Natural killer cell (primary cell): Measurements from ENCODE around the gene IKZF1. TPM values are rescaled to one million over a fixed set of nuclear protein-coding genes. Genes with fewer than 3 reads are reported as not detected.
A peak's percentile ranks its signal among the peaks of the same experiment; 100 is the strongest.

Experiments
- ATAC-seq, 3 donors: fragments of 150-1000 bp in 2 of 3; fragments of 200-7000 bp in 1 of 3; cut with Tn5 transposase; 1 replicate in 1 of 3; 2 replicates in 2 of 3; pipeline ENCODE4 v1.10.0; 2021; ENCODE audit warnings: mild to moderate bottlenecking in 2 of 3, moderate library complexity in 2 of 3
- DNase-seq, 2 donors: peaks; one replicate each; pipeline versions ENCODE4 v3.0.0 to v3.0.0-alpha.2; 2013 to 2021; ENCODE audit warnings: mixed read lengths in 1 of 2
- H3K27ac ChIP-seq: one replicate; pipeline ENCODE4 v1.5.1; 2013; ENCODE audit warnings: mild to moderate bottlenecking, low read length
- H3K27me3 ChIP-seq: one replicate; pipeline ENCODE4 v1.6.1; 2013; ENCODE audit warnings: low read length; ENCODE audit not compliant: control insufficient read depth, insufficient read depth
- H3K36me3 ChIP-seq: one replicate; pipeline ENCODE4 v1.6.1; 2013; ENCODE audit warnings: low read length; ENCODE audit not compliant: control insufficient read depth, insufficient read depth
- H3K4me1 ChIP-seq: one replicate; pipeline ENCODE4 v1.6.1; 2013; ENCODE audit warnings: low read length; ENCODE audit not compliant: control insufficient read depth, insufficient read depth
- H3K4me3 ChIP-seq: one replicate; pipeline ENCODE4 v1.5.1; 2013; ENCODE audit warnings: low read length
- H3K9me3 ChIP-seq: one replicate; pipeline ENCODE4 v1.6.1; 2013; ENCODE audit warnings: low read length; ENCODE audit not compliant: control insufficient read depth, insufficient read depth
- H3K27ac Mint-ChIP-seq, 2 donors: one replicate each; pipeline ENCODE4 v1.8.0; 2022; ENCODE audit warnings: mild to moderate bottlenecking in 2 of 2, mixed read lengths in 2 of 2, moderate library complexity in 1 of 2
- H3K27me3 Mint-ChIP-seq, 2 donors: one replicate each; pipeline ENCODE4 v1.8.0; 2022; ENCODE audit warnings: low read depth in 2 of 2, mixed read lengths in 2 of 2
- H3K36me3 Mint-ChIP-seq: one replicate; pipeline ENCODE4 v1.8.0; 2022; ENCODE audit warnings: mixed read lengths
- H3K4me1 Mint-ChIP-seq, 2 donors: one replicate each; pipeline ENCODE4 v1.8.0; 2022; ENCODE audit warnings: mixed read lengths in 2 of 2
- H3K4me3 Mint-ChIP-seq: one replicate; pipeline ENCODE4 v1.8.0; 2022; ENCODE audit warnings: mild to moderate bottlenecking, moderate library complexity, mixed read lengths
- H3K9me3 Mint-ChIP-seq, 2 donors: one replicate each; pipeline ENCODE4 v1.8.0; 2022; ENCODE audit warnings: mixed read lengths in 2 of 2
- CTCF ChIP-seq: fragments of 200-600 bp; IDR thresholded peaks from one replicate; pipeline ENCODE4 v1.8.0; 2022; ENCODE audit warnings: antibody characterized with exemption
- WGBS: methylation state at CpG from one replicate; pipeline ENCODE4 v1.1.7; 2013; ENCODE audit warnings: missing lambda C conversion rate; ENCODE audit not compliant: insufficient coverage; 5-methylcytosine and 5-hydroxymethylcytosine counted together
- intact Hi-C: fragments of 100-400 bp; cut with micrococcal nuclease; formaldehyde crosslinking; loops from one replicate; pipeline ENCODE4 v1.14.2; 2022
- total RNA-seq, 4 donors: library from RNA; stranded (reverse); fragments of 120-200 nt in 1 of 4; gene quantifications; one replicate each; pipeline versions ENCODE4 v1.2.3 to v1.2.4, GENCODE V29; 2013 to 2022

IKZF1 gene
- total RNA-seq, 3 donors from 2014 or later (not counting 1 experiment from before 2014, with no cell fraction given): 294 to 391 (median 350) TPM

GRCh38 chr7:50399635-50400034 is 95.1 kb downstream of the IKZF1 start:
- H3K27ac ChIP-seq: no peak overlapping the region
- ATAC-seq (no peak), DNase-seq (no peak)
- H3K36me3 ChIP-seq: peaks cover 78% of the 10 kb centered on the region
- intact Hi-C loops: loop anchor here (5.0 kb wide), 1 partner anchor 37 kb away; no protein-coding TSS in a partner anchor
- 92% methylated on average over 21 of the region's 21 CpGs for WGBS
- no peaks in the 10 kb centered on the region for H3K9me3 Mint-ChIP-seq
- H3K4me3 Mint-ChIP-seq: no peak overlapping the region
- peaks cover 21% of the 10 kb centered on the region for H3K4me1 ChIP-seq
- H3K4me3 ChIP-seq: no peak overlapping the region
- H3K27me3 ChIP-seq: no peaks in the 10 kb centered on the region
- peak overlapping the region; percentile 51 to 95 for H3K27ac Mint-ChIP-seq
- no peaks in the 10 kb centered on the region for H3K9me3 ChIP-seq
- peaks cover 24% of the 10 kb centered on the region for H3K36me3 Mint-ChIP-seq
- no peak for TF ChIP-seq CTCF
- H3K27me3 Mint-ChIP-seq: no peaks in the 10 kb centered on the region
- H3K4me1 Mint-ChIP-seq: peaks cover 46 to 62% of the 10 kb centered on the region in 2 donors

- Histone ChIP-seq H3K4me3 (no peak overlapping the region), H3K27ac (no peak overlapping the region), H3K4me1 (peaks cover 22% of the 10 kb centered on the region), H3K36me3 (peaks cover 78% of the 10 kb centered on the region), H3K9me3 (no peaks in the 10 kb centered on the region), H3K27me3 (no peaks in the 10 kb centered on the region)
- intact Hi-C loops: no loop called here
- TF ChIP-seq CTCF: no peak
- DNase-seq: no peak
- Mint-ChIP-seq H3K27me3 (no peaks in the 10 kb centered on the region), H3K36me3 (peaks cover 24% of the 10 kb centered on the region), H3K4me3 (no peak overlapping the region), H3K27ac (peak overlapping the region in 1 of 2 donors; percentile 51), H3K9me3 (no peaks in the 10 kb centered on the region), H3K4me1 (peaks cover 50 to 62% of the 10 kb centered on the region in 2 donors)
- ATAC-seq: no peak
- 97% methylated on average over 41 of the region's 41 CpGs for WGBS
These were observed 95.6 kb downstream of the IKZF1 start for GRCh38 chr7:50400114-50400513.

- Histone ChIP-seq H3K4me3 (no peak overlapping the region), H3K9me3 (no peaks in the 10 kb centered on the region), H3K27me3 (no peaks in the 10 kb centered on the region), H3K36me3 (peaks cover 59% of the 10 kb centered on the region), H3K4me1 (peaks cover 35% of the 10 kb centered on the region), H3K27ac (no peak overlapping the region)
- no peak for ATAC-seq
- Mint-ChIP-seq H3K36me3 (peaks cover 18% of the 10 kb centered on the region), H3K4me1 (peaks cover 53 to 72% of the 10 kb centered on the region in 2 donors), H3K9me3 (no peaks in the 10 kb centered on the region), H3K27ac (peak overlapping the region; percentile 72 to 91), H3K27me3 (no peaks in the 10 kb centered on the region), H3K4me3 (no peak overlapping the region)
- 93% methylated on average over 4 of the region's 7 CpGs for WGBS
- no peak for DNase-seq
- TF ChIP-seq CTCF: no peak
- intact Hi-C loops: no loop called here
These were observed 99.9 kb downstream of the IKZF1 start for GRCh38 chr7:50404392-50404791.

- no peak for DNase-seq
- no peaks in the 10 kb centered on the region for H3K9me3 Mint-ChIP-seq
- 61% methylated on average over 7 of the region's 7 CpGs for WGBS
- Histone ChIP-seq H3K36me3 (peaks cover 51% of the 10 kb centered on the region), H3K27ac (peak overlapping the region; percentile 44), H3K4me3 (no peak overlapping the region), H3K27me3 (no peaks in the 10 kb centered on the region), H3K4me1 (peaks cover 43% of the 10 kb centered on the region), H3K9me3 (no peaks in the 10 kb centered on the region)
- no peak overlapping the region for H3K4me3 Mint-ChIP-seq
- peaks cover 61 to 81% of the 10 kb centered on the region in 2 donors for H3K4me1 Mint-ChIP-seq
- ATAC-seq: no peak
- intact Hi-C loops: no loop called here
- TF ChIP-seq CTCF: no peak
- peaks cover 18% of the 10 kb centered on the region for H3K36me3 Mint-ChIP-seq
- H3K27me3 Mint-ChIP-seq: no peaks in the 10 kb centered on the region
- peak overlapping the region; percentile 72 to 91 for H3K27ac Mint-ChIP-seq
These were observed 100.7 kb downstream of the IKZF1 start for GRCh38 chr7:50405221-50405620.
